ENCODE data around the gene TBCE.

GRCh38 chr1:235441159-235441685 lies 74.0 kb downstream of the TBCE start:
- TF ChIP-seq POLR2A (IDR thresholded peaks at IDR 0.05; ENCODE audit: low read depth, low read length) (no peak), TAF1 (IDR thresholded peaks at IDR 0.05; ENCODE audit: low read depth, low read length) (no peak), POLR2AphosphoS5 (IDR thresholded peaks at IDR 0.05; ENCODE audit: low read depth, low read length) (no peak), PAX5 (IDR thresholded peaks at IDR 0.05; ENCODE audit: insufficient read depth, low read length, severe bottlenecking) (no peak), SPI1 (IDR thresholded peaks at IDR 0.05; ENCODE audit: low read depth, low read length) (no peak), POU2F2 (IDR thresholded peaks at IDR 0.05; ENCODE audit: low read depth, low read length) (no peak)
